CD4-positive, alpha-beta T cell treated with Interleukin-15 for 1 hour (primary cell): ENCODE data around the gene RPP25.
"Not testable (repeated sequence)": the region's sequence is repeated elsewhere in the genome, so short reads cannot be mapped to it uniquely, and the experiment has no call there.

Experiments
- DNase-seq: peaks from one replicate; pipeline ENCODE4 v3.0.0-alpha.2; 2020

RPP25 gene

DNA sequence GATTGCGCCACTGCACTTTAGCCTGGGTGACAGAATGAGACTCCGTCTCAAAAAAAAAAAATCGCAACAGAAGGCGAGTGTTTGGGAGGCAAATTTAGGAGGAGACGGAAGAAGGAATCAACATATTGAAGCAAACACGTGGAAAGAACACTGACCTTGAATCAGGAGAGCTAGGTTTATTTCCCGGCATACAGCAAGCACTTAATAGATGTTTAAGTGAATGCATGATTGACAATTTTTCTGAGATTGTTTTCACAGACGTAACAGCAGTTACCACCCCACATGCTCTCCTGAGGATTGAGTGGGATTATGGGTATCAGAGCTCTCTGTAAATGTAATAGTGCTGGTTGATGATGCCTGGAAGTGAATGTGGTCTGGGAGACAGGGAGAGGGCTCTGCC, 5.6 kb upstream of the RPP25 start:
- no peak for DNase-seq

GRCh38 chr15:74961616-74962015, 5.0 kb upstream of the RPP25 start:
- DNase-seq: no peak

- no peak for DNase-seq
Measured at GRCh38 chr15:74960995-74961588, 4.5 kb upstream of the RPP25 start.

DNA sequence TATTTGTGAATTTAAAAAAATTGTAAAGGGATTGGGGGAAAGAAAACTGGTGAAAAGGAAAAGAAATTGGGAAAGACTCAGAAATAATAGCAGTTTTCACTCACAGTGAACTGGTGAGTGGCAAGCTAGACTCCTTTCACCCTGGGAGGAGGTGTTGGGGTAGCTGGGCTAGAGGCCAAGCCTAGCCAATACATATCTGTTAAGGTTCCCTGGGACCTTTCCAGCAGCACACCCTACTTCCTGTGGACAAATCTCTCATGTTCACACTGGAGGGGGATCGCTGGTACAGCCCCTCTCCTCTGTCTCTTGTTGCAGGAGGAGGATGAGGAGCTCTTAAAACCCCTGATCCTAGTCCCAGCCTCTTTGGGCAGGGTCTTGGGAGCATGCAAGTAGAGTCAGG, 3.7 kb upstream of the RPP25 start:
- DNase-seq: no peak

DNA sequence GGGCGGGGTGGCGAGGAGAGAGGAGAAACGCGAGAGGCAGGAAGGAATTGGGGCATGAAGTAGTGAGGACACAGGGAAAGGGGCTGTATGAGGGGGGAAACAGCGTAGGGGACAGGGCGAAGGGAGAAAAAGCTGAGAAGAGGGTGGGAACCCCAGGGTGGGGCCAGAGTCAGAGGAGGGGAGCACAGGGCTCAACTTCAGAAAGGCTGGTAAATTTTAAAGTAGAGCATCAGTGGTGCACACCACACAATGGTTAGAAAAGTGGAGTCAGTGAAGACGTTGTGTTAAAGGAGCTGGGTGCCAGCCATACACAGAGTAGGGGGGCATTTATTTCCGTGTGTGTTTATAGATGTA, 3.0 kb upstream of the RPP25 start:
- DNase-seq: no peak

DNA sequence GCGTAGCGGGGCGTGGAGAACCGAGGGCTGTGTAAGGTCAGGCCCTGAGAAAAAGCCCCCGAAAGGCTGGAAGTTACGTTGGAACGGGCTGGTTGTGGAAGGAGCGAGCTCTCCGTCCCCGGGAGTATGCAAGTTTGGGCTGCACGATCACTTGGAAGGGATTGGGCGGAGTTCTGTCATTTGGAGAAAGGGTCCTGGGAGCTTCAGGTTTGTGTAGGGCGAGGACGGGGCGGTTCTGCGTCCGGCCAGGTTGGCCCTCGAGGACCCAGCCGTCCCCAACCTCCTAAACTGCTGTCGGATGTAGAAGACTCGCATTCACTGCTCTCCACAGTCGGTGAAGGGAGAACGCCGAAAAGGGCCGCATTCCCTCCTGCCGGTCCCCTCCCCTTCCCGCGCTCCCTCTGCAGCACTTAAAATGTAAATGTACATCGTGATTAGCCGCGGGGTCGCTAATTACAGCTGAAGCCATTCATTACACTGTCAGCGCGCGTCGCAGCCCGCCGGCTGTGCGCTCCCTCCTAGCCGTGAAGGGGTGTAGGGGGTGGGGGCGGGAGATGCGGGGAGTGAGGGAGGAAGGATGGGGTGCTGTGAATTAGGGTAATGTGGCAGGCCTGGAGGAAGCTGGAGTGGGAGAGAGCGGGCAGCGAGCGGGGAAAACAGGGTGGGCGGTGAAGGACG, 2.5 kb upstream of the RPP25 start:
- no peak for DNase-seq

DNA sequence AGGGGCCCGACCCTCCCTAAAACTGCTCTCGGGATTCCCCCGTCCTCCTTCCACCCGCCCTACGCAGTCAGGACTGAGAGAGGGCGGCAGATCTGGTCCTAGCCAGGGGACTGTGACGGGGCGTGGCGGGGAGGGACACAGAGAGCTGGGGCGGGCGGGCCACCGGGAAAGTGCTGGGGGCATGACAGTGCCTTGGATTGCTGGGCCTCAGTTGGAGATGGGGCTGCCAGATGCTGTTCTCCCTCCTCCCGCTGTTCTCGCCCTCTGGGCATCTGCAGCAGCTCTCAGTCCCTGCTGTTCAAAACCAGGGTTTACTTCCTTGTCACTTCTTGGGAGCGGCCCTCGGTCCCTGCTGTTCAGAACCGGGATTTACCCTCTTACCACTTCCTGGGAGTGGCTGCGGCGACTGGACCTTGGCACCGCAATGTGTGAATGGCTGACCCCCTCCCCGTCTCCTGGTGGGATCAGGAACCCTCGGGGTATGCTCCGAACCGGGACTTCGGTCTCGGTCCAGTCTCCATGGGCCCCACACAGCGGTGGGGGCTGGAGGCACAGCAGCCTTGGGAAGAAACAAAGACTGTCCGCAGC, 1.8 kb upstream of the RPP25 start:
- no peak for DNase-seq

DNA sequence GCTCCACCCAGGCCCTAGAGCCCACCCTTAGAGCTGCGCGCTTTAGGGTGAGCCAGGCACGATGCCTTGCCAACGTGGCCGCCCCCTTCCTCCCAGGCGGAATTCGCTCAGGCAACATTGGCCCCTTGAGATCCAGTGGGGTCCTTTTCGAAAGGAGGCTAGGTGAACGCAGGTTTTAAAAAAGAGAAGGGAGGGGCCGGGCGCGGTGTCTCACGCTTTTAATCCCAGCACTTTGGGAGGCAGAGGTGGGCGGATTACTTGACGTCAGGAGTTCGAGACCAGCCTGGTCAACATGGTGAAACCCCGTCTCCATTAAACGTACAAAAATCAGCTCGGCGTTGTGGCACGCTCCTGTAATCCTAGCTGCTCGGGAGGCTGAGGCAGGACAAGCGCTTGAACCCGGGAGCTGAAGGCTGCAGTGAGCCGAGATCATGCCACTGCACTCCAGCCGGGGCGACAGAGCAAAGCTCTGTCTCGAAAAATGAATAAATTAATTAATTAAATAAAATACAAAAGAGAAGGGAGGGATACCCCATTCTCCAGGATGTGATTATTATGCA, 984 bp upstream of the RPP25 start:
- DNase-seq: no peak

GRCh38 chr15:74955796-74956647, 550 bp downstream of the RPP25 start:
- DNase-seq: peak; percentile 64

- no peak for DNase-seq
Measured at GRCh38 chr15:74955017-74955416, 1.6 kb downstream of the RPP25 start.

- DNase-seq: no peak
Measured at GRCh38 chr15:74954515-74954914, 2.1 kb downstream of the RPP25 start.

DNA sequence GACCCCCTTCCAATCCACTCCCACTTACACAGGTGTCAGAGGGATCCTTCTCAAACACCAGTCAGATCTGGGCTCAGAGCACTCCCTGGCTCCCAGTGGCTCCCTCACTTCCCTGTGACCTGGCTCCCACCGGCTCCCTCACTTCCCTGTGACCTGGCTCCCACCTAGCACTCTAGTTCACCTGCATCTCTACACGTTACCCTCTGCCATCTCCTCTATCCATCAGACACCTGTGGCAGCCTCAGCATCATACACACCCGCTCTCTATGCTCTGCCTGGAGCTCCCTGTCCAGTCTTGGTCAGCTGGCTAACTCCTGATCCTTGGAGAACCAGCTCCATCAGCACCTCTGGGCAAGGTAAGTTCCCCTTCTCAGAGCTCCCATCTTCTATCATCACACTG, 5.6 kb downstream of the RPP25 start:
- DNase-seq: no peak

- DNase-seq: peak; percentile 73
Measured at GRCh38 chr15:74950078-74950908, 6.3 kb downstream of the RPP25 start.

GRCh38 chr15:74937590-74938371, 18.8 kb downstream of the RPP25 start, which contains the start of gene COX5A:
Gene COX5A, minus strand, starts transcription at chr15:74938073. Its CDS starts 59 bp downstream, at chr15:74938014.
- peak; percentile 94 for DNase-seq

DNA sequence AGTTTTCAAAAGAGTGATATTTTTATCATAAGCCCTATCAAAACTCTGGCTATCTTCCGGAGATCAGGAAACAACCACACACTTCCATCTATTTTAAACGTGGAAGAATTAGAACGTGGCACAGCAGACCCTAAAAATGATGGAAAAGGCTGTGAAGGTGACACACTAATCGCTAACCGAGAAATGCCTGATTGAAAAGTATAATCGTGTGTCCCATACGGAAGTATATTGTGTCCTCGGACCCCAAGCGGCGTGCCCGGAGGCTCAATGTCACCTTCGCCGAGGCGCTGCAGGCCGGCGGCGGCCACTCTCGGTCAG, 19.3 kb downstream of the RPP25 start:
- DNase-seq: no peak

DNA sequence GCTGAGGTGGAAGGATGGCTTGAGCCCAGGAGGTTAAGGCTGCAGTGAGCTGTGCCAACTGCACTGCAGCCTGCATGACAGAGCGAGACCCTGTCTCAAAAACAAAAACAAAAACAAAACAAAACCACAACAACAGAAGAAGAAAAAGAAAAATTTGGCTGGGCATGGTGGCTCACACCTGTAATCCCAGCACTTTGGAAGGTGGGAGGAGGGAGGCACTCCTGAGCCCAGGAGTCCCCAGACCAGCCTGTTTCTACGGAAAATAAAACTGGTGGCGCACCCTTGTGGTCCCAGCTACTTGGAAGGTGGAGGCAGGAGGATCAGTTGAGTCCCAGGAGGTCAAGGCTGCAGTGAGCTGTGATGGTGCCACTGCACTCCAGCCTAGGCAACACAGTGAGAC, 21.4 kb downstream of the RPP25 start:
- DNase-seq: not testable (repeated sequence)

DNA sequence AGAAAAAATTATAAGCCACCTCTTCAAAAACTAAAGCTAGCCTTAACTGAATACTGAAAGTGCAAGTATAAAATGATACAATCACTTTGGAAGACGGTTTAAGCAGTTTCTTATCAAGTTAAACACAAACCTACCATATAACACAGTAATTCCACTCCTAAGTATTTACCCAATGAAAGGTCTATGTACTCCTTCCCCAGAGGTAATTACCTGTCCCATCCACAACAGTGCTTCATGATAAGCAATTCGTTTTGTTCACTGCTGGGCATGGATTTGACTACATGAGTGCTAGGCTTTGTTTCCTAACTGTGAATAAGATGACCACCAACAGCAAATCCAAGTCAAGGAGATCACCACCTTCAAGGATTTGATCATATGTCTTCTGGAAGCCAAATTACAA, 23.0 kb downstream of the RPP25 start:
- no peak for DNase-seq

GRCh38 chr15:74928771-74929198, 27.8 kb downstream of the RPP25 start:
- DNase-seq: no peak

- no peak for DNase-seq
Measured at GRCh38 chr15:74924525-74924924, 32.0 kb downstream of the RPP25 start.

- DNase-seq: no peak
Measured at GRCh38 chr15:74920456-74920855, 36.1 kb downstream of the RPP25 start.

DNA sequence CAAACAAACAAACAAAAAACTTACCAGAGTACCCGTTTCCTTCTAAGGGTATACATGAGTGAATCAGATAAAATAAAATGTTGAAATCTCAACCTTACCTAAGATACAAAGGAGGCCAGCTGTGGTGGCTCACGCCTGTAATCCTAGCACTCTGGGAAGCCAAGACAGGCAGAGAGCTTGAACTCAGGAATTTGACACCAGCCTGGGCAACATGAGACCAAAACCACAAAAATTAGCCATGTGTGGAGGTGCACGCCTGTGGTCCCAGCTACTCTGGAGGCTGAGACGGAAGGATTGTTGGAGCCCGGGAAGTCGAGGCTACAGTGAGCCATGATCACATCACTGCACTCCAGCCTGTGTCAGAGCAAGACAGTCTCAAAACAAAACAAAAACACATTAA, 38.9 kb downstream of the RPP25 start:
- DNase-seq: no peak

DNA sequence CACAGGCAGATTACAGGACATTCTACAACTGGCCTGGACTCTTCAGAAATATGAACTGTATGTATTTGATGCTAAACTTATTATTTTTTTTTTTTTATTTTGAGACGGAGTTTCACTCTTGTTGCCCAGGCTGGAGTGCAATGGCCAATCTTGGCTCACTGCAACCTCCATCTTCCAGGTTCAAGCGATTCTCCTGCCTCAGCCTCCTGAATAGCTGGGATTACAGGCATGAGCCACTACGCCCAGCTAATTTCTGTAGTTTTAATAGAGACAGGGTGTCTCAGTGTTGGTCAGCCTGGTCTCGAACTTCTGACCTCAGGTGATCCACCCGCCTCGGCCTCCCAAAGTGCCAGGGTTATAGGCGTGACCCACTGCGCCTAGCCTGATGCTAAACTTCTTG, 42.8 kb downstream of the RPP25 start:
- DNase-seq: not testable (repeated sequence)
